GM12878 (cell line): ENCODE results near the gene BCAP29. TPM values are rescaled to one million over a fixed set of nuclear protein-coding genes. Genes with fewer than 3 reads are reported as not detected.

ENCODE experiments used
- ATAC-seq: fragments of 200-7000 bp; cut with Tn5 transposase; 3 replicates; pipeline ENCODE4 v1.9.1; 2020; ENCODE audit warnings: mild to moderate bottlenecking, moderate library complexity
- BruUV-seq: library from RNA; stranded (reverse); fragments of 400-500 nt; replicated peaks from 2 replicates; lab custom pipeline; 2021; lab: Mats Ljungman, UMichigan
- CTCF ChIA-PET: fragments of 300-600 bp; sonication (Branson Sonifier 250); formaldehyde crosslinking; extraction: SDS; loops from one replicate; lab custom pipeline; 2021; ENCODE audit warnings: inconsistent platforms; lab: Yijun Ruan, JAX
- POLR2A ChIA-PET: fragments of 350-600 bp; formaldehyde crosslinking; extraction: SDS; loops from one replicate; lab custom pipeline; 2021; ENCODE audit warnings: inconsistent platforms; lab: Charles Lee
- RAD21 ChIA-PET: fragments of 300-600 bp; sonication (Branson Sonifier 250); formaldehyde crosslinking; loops from one replicate; lab custom pipeline; 2023; ENCODE audit warnings: antibody characterized with exemption; ENCODE audit not compliant: unreplicated experiment; lab: Charles Lee
- SMC1A ChIA-PET: fragments of 300-600 bp; sonication (Branson Sonifier 250); formaldehyde crosslinking; loops from one replicate; lab custom pipeline; 2023; ENCODE audit not compliant: unreplicated experiment, uncharacterized antibody; lab: Charles Lee
- DNase-seq: peaks from one replicate; pipeline ENCODE4 v3.0.0-alpha.2; 2011; ENCODE audit warnings: low read depth, low spot score
- FAIRE-seq: peaks from 3 replicates; lab custom pipeline; 2011; peaks lifted over from hg19 to GRCh38; lab: Jason Lieb, UNC
- H2AFZ ChIP-seq: 2 replicates; pipeline ENCODE4 v1.6.0; 2011; ENCODE audit warnings: low read depth, low read length, control low read depth; ENCODE audit not compliant: control insufficient read depth
- H3K27ac ChIP-seq: 2 replicates; pipeline ENCODE4 v1.5.1; 2011; ENCODE audit warnings: control low read depth; ENCODE audit not compliant: control insufficient read depth, insufficient read depth
- H3K27me3 ChIP-seq, 2 experiments: replicated peaks in 1 of 2; 2 replicates each; pipeline versions ENCODE4 v1.6.0 to v1.6.1; 2011; ENCODE audit warnings: low read length in 1 of 2; ENCODE audit not compliant: control insufficient read depth in 2 of 2, insufficient read depth in 2 of 2
- H3K36me3 ChIP-seq, 2 experiments: 2 replicates each; pipeline ENCODE4 v1.5.1; 2011; ENCODE audit warnings: low read length in 1 of 2; ENCODE audit not compliant: control insufficient read depth in 2 of 2, insufficient read depth in 2 of 2
- H3K4me1 ChIP-seq: 2 replicates; pipeline ENCODE4 v1.6.1; 2011; ENCODE audit warnings: mild to moderate bottlenecking, low read length, moderate library complexity, mixed read lengths; ENCODE audit not compliant: control insufficient read depth, insufficient read depth
- H3K4me2 ChIP-seq: 2 replicates; pipeline ENCODE4 v1.6.0; 2011; ENCODE audit warnings: control low read depth; ENCODE audit not compliant: control insufficient read depth, insufficient read depth
- H3K4me3 ChIP-seq: fragments of 200-600 bp; sonication (generic); 2 replicates; pipeline ENCODE4 v1.5.1; 2016
- H3K79me2 ChIP-seq: 2 replicates; pipeline ENCODE4 v1.6.0; 2011; ENCODE audit warnings: low read length; ENCODE audit not compliant: control insufficient read depth, insufficient read depth
- H3K9ac ChIP-seq: 2 replicates; pipeline ENCODE4 v1.8.0; 2011; ENCODE audit warnings: low read length, control low read depth, mixed read lengths; ENCODE audit not compliant: control insufficient read depth, insufficient read depth
- H3K9me3 ChIP-seq: replicated peaks from 3 replicates; pipeline ENCODE4 v1.5.1; 2011; ENCODE audit warnings: mild to moderate bottlenecking, low read length; ENCODE audit not compliant: control insufficient read depth, insufficient read depth
- H4K20me1 ChIP-seq: 2 replicates; pipeline ENCODE4 v1.6.0; 2011; ENCODE audit not compliant: control insufficient read depth, insufficient read depth
- BACH1 ChIP-seq: fragments of 450-650 bp; IDR thresholded peaks from 2 replicates; pipeline ENCODE4 v1.6.1; 2017; ENCODE audit warnings: mild to moderate bottlenecking, borderline replicate concordance
- CHD1 ChIP-seq: IDR thresholded peaks from 2 replicates; pipeline ENCODE4 v1.6.1; 2012; ENCODE audit warnings: low read depth, low read length, improper control_type of control experiment
- CTCF ChIP-seq, 3 experiments: IDR thresholded peaks in 2 of 3; conservative IDR thresholded peaks in 1 of 3; 2 replicates each; pipeline ENCODE4 v1.5.1; 2011; ENCODE audit warnings: low read depth in 3 of 3, low read length in 3 of 3, mild to moderate bottlenecking in 3 of 3, control low read depth in 2 of 3, moderate library complexity in 2 of 3, inconsistent platforms in 1 of 3, mixed read lengths in 1 of 3; ENCODE audit not compliant: control insufficient read depth in 2 of 3, insufficient read depth in 1 of 3; ENCODE audit errors: extremely low read depth in 1 of 3
- E2F4 ChIP-seq: IDR thresholded peaks from 2 replicates; pipeline ENCODE4 v1.6.1; 2012; ENCODE audit warnings: low read depth, low read length, improper control_type of control experiment
- EP300 ChIP-seq, 2 experiments: fragments of 150-350 bp in 1 of 2; IDR thresholded peaks; 2 replicates each; pipeline ENCODE4 v1.6.1; 2011 to 2012; ENCODE audit warnings: low read depth in 2 of 2, low read length in 2 of 2, borderline replicate concordance in 1 of 2, improper control_type of control experiment in 1 of 2, inconsistent platforms in 1 of 2; ENCODE audit not compliant: control insufficient read depth in 1 of 2
- KLF5 ChIP-seq: fragments of 450-650 bp; IDR thresholded peaks from 2 replicates; pipeline ENCODE4 v1.6.1; 2014; ENCODE audit warnings: mild to moderate bottlenecking; ENCODE audit not compliant: partially characterized antibody
- NFIC ChIP-seq: IDR thresholded peaks from 2 replicates; pipeline ENCODE4 v1.6.1; 2012; ENCODE audit warnings: low read depth, mild to moderate bottlenecking, inconsistent platforms, low read length, moderate library complexity
- NFXL1 ChIP-seq: fragments of 450-650 bp; IDR thresholded peaks from 2 replicates; pipeline ENCODE4 v1.6.1; 2017; ENCODE audit warnings: antibody characterized with exemption, mild to moderate bottlenecking, borderline replicate concordance
- NR2C2 ChIP-seq: IDR thresholded peaks from 2 replicates; pipeline ENCODE4 v1.6.1; 2011; ENCODE audit warnings: borderline replicate concordance, low read depth; ENCODE audit not compliant: control insufficient read depth, insufficient read length
- PAX5 ChIP-seq: IDR thresholded peaks from 2 replicates; pipeline ENCODE4 v1.6.1; 2011; ENCODE audit warnings: low read depth, low read length, borderline replicate concordance
- SMAD1 ChIP-seq: fragments of 450-650 bp; IDR thresholded peaks from 2 replicates; pipeline ENCODE4 v1.6.1; 2018; ENCODE audit warnings: mild to moderate bottlenecking, low read depth; ENCODE audit not compliant: partially characterized antibody
- SMC3 ChIP-seq: IDR thresholded peaks from 2 replicates; pipeline ENCODE4 v1.6.1; 2011; ENCODE audit warnings: low read length, improper control_type of control experiment, borderline replicate concordance
- SRF ChIP-seq, 2 experiments: IDR thresholded peaks; 2 replicates each; pipeline ENCODE4 v1.6.1; 2011; ENCODE audit warnings: low read depth in 2 of 2, low read length in 2 of 2, mild to moderate bottlenecking in 1 of 2, moderate library complexity in 1 of 2
- TARDBP ChIP-seq: IDR thresholded peaks from 2 replicates; pipeline ENCODE4 v1.6.1; 2016; ENCODE audit warnings: borderline replicate concordance
- YY1 ChIP-seq: IDR thresholded peaks from 2 replicates; pipeline ENCODE4 v1.6.1; 2011; ENCODE audit warnings: low read depth, mild to moderate bottlenecking, low read length
- ZNF622 ChIP-seq: fragments of 450-650 bp; IDR thresholded peaks from 2 replicates; pipeline ENCODE4 v1.6.1; 2017; ENCODE audit warnings: mild to moderate bottlenecking, inconsistent platforms
- WGBS: methylation state at CpG from one replicate; pipeline ENCODE4 v1.1.6; 2016; ENCODE audit warnings: low lambda C conversion rate; ENCODE audit not compliant: insufficient replicate concordance, insufficient coverage; ENCODE audit errors: missing lambda C conversion rate; 5-methylcytosine and 5-hydroxymethylcytosine counted together
- in situ Hi-C: fragments of 300-500 bp; cut with MboI; formaldehyde crosslinking; loops from 9 replicates; pipeline ENCODE4 v1.14.3; 2018; ENCODE audit warnings: mixed read lengths
- intact Hi-C: fragments of 100-400 bp; cut with micrococcal nuclease; formaldehyde crosslinking; loops from one replicate; pipeline ENCODE4 v1.14.2; 2022; ENCODE audit not compliant: unreplicated experiment
- polyA plus RNA-seq, 11 experiments: library from polyadenylated mRNA; depleted of rRNA in 4 of 11; unstranded in 6 of 11; stranded (reverse) in 5 of 11; fragments of >200 nt; fragmentation: Nextera tagmentation in 4 of 11; fragmentation: Illumina TruSeq in 1 of 11; extraction: Ambion mirVana in 4 of 11; extraction: Trizol in 1 of 11; gene quantifications; 1 replicate in 1 of 11; 2 replicates in 10 of 11; pipeline versions ENCODE4 v1.2.1 to v1.2.3, GENCODE V29; 2011 to 2016; ENCODE audit warnings: inconsistent platforms in 2 of 11, missing spikeins in 2 of 11, low read depth in 1 of 11
- total RNA-seq, 4 experiments: library from RNA; depleted of rRNA in 3 of 4; stranded (reverse); fragments of >200 nt in 3 of 4; fragmentation: Illumina TruSeq in 1 of 4; extraction: Trizol in 1 of 4; gene quantifications; 2 replicates each; pipeline versions ENCODE4 v1.2.1 to v1.2.3, GENCODE V29; 2013 to 2021
- TF ChIP-seq, protein P1 (sequence below): IDR thresholded peaks from 2 replicates; pipeline ENCODE4 v1.6.1; 2011; ENCODE audit warnings: mild to moderate bottlenecking, low read depth, low read length, moderate library complexity; ENCODE audit not compliant: insufficient replicate concordance
- TF ChIP-seq, protein P2 (sequence below): fragments of 450-650 bp; IDR thresholded peaks from 2 replicates; pipeline ENCODE4 v1.6.1; 2014; ENCODE audit warnings: mild to moderate bottlenecking

Gene BCAP29
- total and polyA plus RNA-seq, 10 of the 15 experiments (the other 5 are each of a cell fraction or from before 2014, with no cell fraction given): 26.5 to 58.5 (median 34.8) TPM

DNA sequence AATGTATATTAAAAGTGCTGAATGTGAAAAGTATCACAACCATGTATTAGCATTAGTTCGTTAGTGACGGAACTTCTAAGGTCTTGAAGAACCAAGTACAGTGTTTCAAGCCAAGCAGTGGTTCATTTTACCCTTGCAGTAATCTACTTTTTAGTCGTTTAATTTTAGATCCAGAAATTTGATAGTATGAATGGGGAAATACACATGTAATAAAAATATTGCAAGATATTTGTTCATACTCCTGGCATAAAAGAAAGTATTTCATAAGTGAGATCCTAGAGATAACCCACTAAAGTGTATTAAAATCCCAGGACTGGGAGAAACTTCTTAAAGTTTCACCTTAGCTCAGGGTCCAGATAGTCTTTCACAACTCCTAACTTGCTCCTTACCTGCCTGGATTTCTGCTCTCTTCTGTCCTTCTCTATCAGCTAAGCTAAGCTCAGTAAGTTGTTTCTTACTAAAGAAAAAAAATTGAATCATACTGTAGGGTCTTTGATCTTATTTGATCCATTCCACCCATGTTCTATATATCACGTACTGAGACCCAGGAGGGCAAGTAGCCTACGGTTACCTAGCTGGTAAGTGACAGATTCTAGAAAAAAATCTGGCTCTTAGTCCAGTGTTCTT, 1.5 kb downstream of the BCAP29 start:
- intact Hi-C loops: loop anchor here (10.0 kb wide), 1 partner anchor 143 kb away; no protein-coding TSS in a partner anchor
- Histone ChIP-seq H3K27ac (no peak overlapping the region), H3K79me2 (peaks cover 6% of the 10 kb centered on the region), H3K4me2 (peak overlapping the region; percentile 92), H3K4me3 (0 out of 2 replicates have a peak overlapping the region, but pooled peaks have one; percentile 17), H3K36me3 (peaks cover 0 to 2% of the 10 kb centered on the region in 2 experiments; a peak in 1 of 4 replicates), H3K27me3 (no peaks in the 10 kb centered on the region), H3K9ac (no peak overlapping the region; the same call in 1 of the 2 replicates), H2AFZ (no peak overlapping the region), H3K9me3 (no peaks in the 10 kb centered on the region), H3K4me1 (no peaks in the 10 kb centered on the region; the same call in 1 of the 2 replicates), H4K20me1 (no peaks in the 10 kb centered on the region)
- POLR2A ChIA-PET: interaction anchor here (0.6 to 1.0 kb wide), 2 partner anchors 8 to 540 kb away, joined by 3 to 6 read pairs; no protein-coding TSS in a partner anchor
- RAD21 ChIA-PET: no interaction called here
- 96% methylated on average over 5 of the region's 5 CpGs for WGBS
- no peak for ATAC-seq
- CTCF ChIA-PET: interaction anchor here (0.8 to 2.1 kb wide), 5 partner anchors 15 to 161 kb away, joined by 3 to 6 read pairs (median 3); no protein-coding TSS in a partner anchor
- BruUV-seq: no TSS peak
- FAIRE-seq: no peak
- TF ChIP-seq BACH1 (no peak), NR2C2 (no peak), SMC3 (no peak), ZNF622 (no peak), CTCF (IDR thresholded peaks at IDR 0.05 in 2 of 3, conservative IDR thresholded peaks at IDR 0.05 in 1 of 3; ENCODE audit: control insufficient read depth in 2 of 3, extremely low read depth in 1 of 3, insufficient read depth in 1 of 3, low read depth in 3 of 3, low read length in 3 of 3) (no peak), KLF5 (no peak), TARDBP (no peak), SRF (IDR thresholded peaks at IDR 0.05; ENCODE audit: low read depth in 2 of 2, low read length in 2 of 2) (no peak), E2F4 (no peak), NFXL1 (no peak), CHD1 (no peak), YY1 (no peak), SMAD1 (no peak), PAX5 (no peak), EP300 (IDR thresholded peaks at IDR 0.05; ENCODE audit: borderline replicate concordance in 1 of 2, control insufficient read depth in 1 of 2, low read depth in 2 of 2, low read length in 2 of 2) (no peak), NFIC (no peak)
- TF ChIP-seq, protein P1, sequence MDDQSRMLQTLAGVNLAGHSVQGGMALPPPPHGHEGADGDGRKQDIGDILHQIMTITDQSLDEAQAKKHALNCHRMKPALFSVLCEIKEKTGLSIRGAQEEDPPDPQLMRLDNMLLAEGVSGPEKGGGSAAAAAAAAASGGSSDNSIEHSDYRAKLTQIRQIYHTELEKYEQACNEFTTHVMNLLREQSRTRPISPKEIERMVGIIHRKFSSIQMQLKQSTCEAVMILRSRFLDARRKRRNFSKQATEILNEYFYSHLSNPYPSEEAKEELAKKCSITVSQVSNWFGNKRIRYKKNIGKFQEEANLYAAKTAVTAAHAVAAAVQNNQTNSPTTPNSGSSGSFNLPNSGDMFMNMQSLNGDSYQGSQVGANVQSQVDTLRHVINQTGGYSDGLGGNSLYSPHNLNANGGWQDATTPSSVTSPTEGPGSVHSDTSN: no peak
- TF ChIP-seq, protein P2, sequence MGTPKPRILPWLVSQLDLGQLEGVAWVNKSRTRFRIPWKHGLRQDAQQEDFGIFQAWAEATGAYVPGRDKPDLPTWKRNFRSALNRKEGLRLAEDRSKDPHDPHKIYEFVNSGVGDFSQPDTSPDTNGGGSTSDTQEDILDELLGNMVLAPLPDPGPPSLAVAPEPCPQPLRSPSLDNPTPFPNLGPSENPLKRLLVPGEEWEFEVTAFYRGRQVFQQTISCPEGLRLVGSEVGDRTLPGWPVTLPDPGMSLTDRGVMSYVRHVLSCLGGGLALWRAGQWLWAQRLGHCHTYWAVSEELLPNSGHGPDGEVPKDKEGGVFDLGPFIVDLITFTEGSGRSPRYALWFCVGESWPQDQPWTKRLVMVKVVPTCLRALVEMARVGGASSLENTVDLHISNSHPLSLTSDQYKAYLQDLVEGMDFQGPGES: no peak
- in situ Hi-C loops: no loop called here
- DNase-seq: no peak
- SMC1A ChIA-PET: interaction anchor here (1.3 kb wide), 1 partner anchor 42 kb away, joined by 3 read pairs; no protein-coding TSS in a partner anchor
